Sigmoid colon (tissue), 4 donors: ENCODE data around the gene CDK6.

Experiments used
- CTCF ChIP-seq, 4 experiments: fragments of 450-650 bp in 3 of 4; fragments of 200-600 bp in 1 of 4; IDR thresholded peaks; one replicate each; pipeline ENCODE4 v1.5.1; 2016 to 2019; ENCODE audit warnings: antibody characterized with exemption in 4 of 4, mild to moderate bottlenecking in 3 of 4, moderate library complexity in 2 of 4
- EP300 ChIP-seq, 4 donors: sonication (generic); formaldehyde crosslinking; IDR thresholded peaks; one replicate each; pipeline ENCODE4 v1.6.1; 2017; ENCODE audit warnings: antibody characterized with exemption in 4 of 4
- POLR2A ChIP-seq, 2 donors: fragments of 450-650 bp; IDR thresholded peaks; one replicate each; pipeline ENCODE4 v1.6.1; 2016; ENCODE audit warnings: antibody characterized with exemption in 2 of 2, mild to moderate bottlenecking in 2 of 2, moderate library complexity in 2 of 2
- POLR2AphosphoS5 ChIP-seq, 4 donors: sonication (generic); formaldehyde crosslinking; IDR thresholded peaks; one replicate each; pipeline ENCODE4 v1.6.1; 2017; ENCODE audit warnings: antibody characterized with exemption in 4 of 4

- TF ChIP-seq POLR2A (IDR thresholded peaks at IDR 0.05) (no peak), CTCF (IDR thresholded peaks at IDR 0.05) (no peak), EP300 (IDR thresholded peaks at IDR 0.05) (no peak), POLR2AphosphoS5 (IDR thresholded peaks at IDR 0.05) (peak in 1 of 4 donors; percentile 38)
Measured at GRCh38 chr7:92634205-92634604, 202.2 kb downstream of the CDK6 start.
